Hepatocyte (in vitro differentiated cells): Measurements from ENCODE around the gene TLL2. TPM values are rescaled to one million over a fixed set of nuclear protein-coding genes. Genes with fewer than 3 reads are reported as not detected.

Experiments used
- DNase-seq: peaks from one replicate; pipeline ENCODE4 v3.0.0-alpha.2; 2016; ENCODE audit warnings: low spot score
- H2AFZ ChIP-seq: fragments of 200-600 bp; sonication (generic); 2 replicates; pipeline ENCODE4 v1.6.0; 2016; ENCODE audit warnings: antibody characterized with exemption, mild to moderate bottlenecking
- H3K27ac ChIP-seq: fragments of 200-600 bp; sonication (generic); 2 replicates; pipeline ENCODE4 v1.5.1; 2016; ENCODE audit warnings: mild to moderate bottlenecking
- H3K27me3 ChIP-seq: fragments of 200-600 bp; sonication (generic); 2 replicates; pipeline ENCODE4 v1.6.1; 2016
- H3K36me3 ChIP-seq: fragments of 200-600 bp; sonication (generic); replicated peaks from 2 replicates; pipeline ENCODE4 v1.5.1; 2016; ENCODE audit warnings: low read depth; ENCODE audit not compliant: insufficient read depth
- H3K4me1 ChIP-seq: fragments of 200-600 bp; sonication (generic); 2 replicates; pipeline ENCODE4 v1.5.1; 2016; ENCODE audit warnings: mild to moderate bottlenecking, moderate library complexity; ENCODE audit not compliant: insufficient read depth
- H3K4me2 ChIP-seq: fragments of 200-600 bp; sonication (generic); 2 replicates; pipeline ENCODE4 v1.6.0; 2016
- H3K4me3 ChIP-seq: fragments of 200-600 bp; sonication (generic); 2 replicates; pipeline ENCODE4 v1.5.1; 2016; ENCODE audit warnings: mild to moderate bottlenecking
- H3K79me2 ChIP-seq: fragments of 200-600 bp; sonication (generic); 2 replicates; pipeline ENCODE4 v1.6.0; 2017; ENCODE audit warnings: mild to moderate bottlenecking
- H3K9me2 ChIP-seq: fragments of 200-600 bp; sonication (generic); replicated peaks from 2 replicates; pipeline ENCODE4 v1.6.0; 2017; ENCODE audit warnings: mild to moderate bottlenecking; ENCODE audit not compliant: insufficient read depth
- H3K9me3 ChIP-seq: fragments of 200-600 bp; sonication (generic); 2 replicates; pipeline ENCODE4 v1.5.1; 2016; ENCODE audit warnings: low read depth, mild to moderate bottlenecking
- H4K20me1 ChIP-seq: fragments of 200-600 bp; sonication (generic); 2 replicates; pipeline ENCODE4 v1.6.0; 2016; ENCODE audit warnings: mild to moderate bottlenecking; ENCODE audit not compliant: insufficient read depth, poor library complexity, severe bottlenecking
- CTCF ChIP-seq: fragments of 200-600 bp; sonication (generic); IDR thresholded peaks from 2 replicates; pipeline ENCODE4 v1.5.1; 2016; ENCODE audit warnings: antibody characterized with exemption, mild to moderate bottlenecking; ENCODE audit not compliant: poor library complexity
- EZH2 ChIP-seq: fragments of 200-600 bp; sonication (generic); IDR thresholded peaks from 2 replicates; pipeline ENCODE4 v1.6.1; 2016; ENCODE audit warnings: antibody characterized with exemption, mild to moderate bottlenecking, borderline replicate concordance
- EZH2phosphoT487 ChIP-seq: fragments of 200-600 bp; sonication (generic); IDR thresholded peaks from one replicate; pipeline ENCODE4 v1.6.1; 2018; ENCODE audit warnings: antibody characterized with exemption, mild to moderate bottlenecking, low read depth, moderate library complexity; ENCODE audit not compliant: unreplicated experiment, severe bottlenecking
- WGBS: methylation state at CpG from one replicate; pipeline ENCODE4 v1.1.6; 2016; ENCODE audit warnings: low lambda C conversion rate; ENCODE audit errors: missing lambda C conversion rate; 5-methylcytosine and 5-hydroxymethylcytosine counted together
- polyA plus RNA-seq: library from polyadenylated mRNA; unstranded; fragments of >200 nt; fragmentation: Nextera tagmentation; extraction: Ambion mirVana; gene quantifications from 2 replicates; pipeline ENCODE4 v1.2.1, GENCODE V29; 2016
- total RNA-seq: library from RNA; depleted of rRNA; stranded (reverse); fragments of >200 nt; gene quantifications from 2 replicates; pipeline ENCODE4 v1.2.3, GENCODE V29; 2014

The TLL2 gene
- total and polyA plus RNA-seq, 2 experiments from 2014 or later: 0.50 to 0.76 TPM

DNA sequence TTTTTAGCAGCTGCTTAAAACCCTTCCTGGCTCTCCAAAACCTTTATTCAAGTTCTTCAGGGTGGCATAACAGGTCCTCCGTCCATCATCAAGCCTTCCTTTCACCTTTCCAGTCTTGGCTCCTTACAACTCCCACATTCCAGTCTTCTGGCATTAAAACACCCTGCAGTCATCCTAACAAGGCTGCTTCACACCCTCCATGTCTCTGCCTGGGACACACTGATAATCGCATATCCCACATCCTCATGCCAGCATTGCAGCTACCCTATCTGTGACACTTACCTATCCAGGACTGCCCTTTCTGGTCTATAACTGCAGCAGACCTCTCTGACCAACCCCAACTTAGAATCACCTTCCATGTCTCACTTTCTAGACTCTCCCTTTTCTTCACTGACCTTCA, 2.6 kb upstream of the TLL2 start:
- H3K4me3 ChIP-seq: no peak overlapping the region
- no peaks in the 10 kb centered on the region for H4K20me1 ChIP-seq
- peaks cover 13% of the 10 kb centered on the region for H3K27me3 ChIP-seq
- WGBS: 98% methylated on average over 2 of the region's 2 CpGs
- H3K9me2 ChIP-seq: no peaks in the 10 kb centered on the region
- no peak for DNase-seq
- H3K79me2 ChIP-seq: no peaks in the 10 kb centered on the region
- no peaks in the 10 kb centered on the region for H3K9me3 ChIP-seq
- no peak overlapping the region for H3K27ac ChIP-seq
- H2AFZ ChIP-seq: no peak overlapping the region
- TF ChIP-seq EZH2phosphoT487: no peak
- no peak for TF ChIP-seq CTCF
- no peak for TF ChIP-seq EZH2
- no peaks in the 10 kb centered on the region for H3K36me3 ChIP-seq
- no peak overlapping the region for H3K4me2 ChIP-seq
- peaks cover 8% of the 10 kb centered on the region for H3K4me1 ChIP-seq

- Histone ChIP-seq H3K27me3 (peaks cover 28% of the 10 kb centered on the region), H3K79me2 (no peaks in the 10 kb centered on the region), H3K36me3 (no peaks in the 10 kb centered on the region), H3K27ac (no peak overlapping the region), H3K4me2 (peak overlapping the region; percentile 99), H3K9me3 (no peaks in the 10 kb centered on the region), H2AFZ (peak overlapping the region; percentile 43), H4K20me1 (no peaks in the 10 kb centered on the region), H3K4me1 (peaks cover 8% of the 10 kb centered on the region), H3K4me3 (peak overlapping the region; percentile 57), H3K9me2 (no peaks in the 10 kb centered on the region)
- WGBS: 0% methylated on average over 21 of the region's 31 CpGs
- DNase-seq: no peak
- TF ChIP-seq EZH2 (no peak), CTCF (no peak), EZH2phosphoT487 (no peak)
Measured at GRCh38 chr10:96513305-96513697, 425 bp downstream of the TLL2 start.

- Histone ChIP-seq H3K27ac (no peak overlapping the region), H3K9me2 (no peaks in the 10 kb centered on the region), H2AFZ (peak overlapping the region; percentile 43), H4K20me1 (no peaks in the 10 kb centered on the region), H3K9me3 (no peaks in the 10 kb centered on the region), H3K4me2 (peak overlapping the region; percentile 99), H3K4me1 (peaks cover 8% of the 10 kb centered on the region), H3K27me3 (peaks cover 28% of the 10 kb centered on the region), H3K4me3 (peak overlapping the region; percentile 57), H3K79me2 (no peaks in the 10 kb centered on the region), H3K36me3 (no peaks in the 10 kb centered on the region)
- DNase-seq: peak; percentile 58
- WGBS: 3% methylated on average over 64 of the region's 65 CpGs
- TF ChIP-seq EZH2phosphoT487 (no peak), CTCF (no peak), EZH2 (no peak)
Measured at GRCh38 chr10:96512524-96513304, 1.0 kb downstream of the TLL2 start.
